Endometrium (tissue), 2 donors: ENCODE data around the gene COG6.

Source experiments
- FAIRE-seq: peaks from 2 replicates; lab custom pipeline; 2012; peaks lifted over from hg19 to GRCh38; lab: Jason Lieb, UNC
- donor health status: control.
- donor health status: control.

The COG6 gene

DNA sequence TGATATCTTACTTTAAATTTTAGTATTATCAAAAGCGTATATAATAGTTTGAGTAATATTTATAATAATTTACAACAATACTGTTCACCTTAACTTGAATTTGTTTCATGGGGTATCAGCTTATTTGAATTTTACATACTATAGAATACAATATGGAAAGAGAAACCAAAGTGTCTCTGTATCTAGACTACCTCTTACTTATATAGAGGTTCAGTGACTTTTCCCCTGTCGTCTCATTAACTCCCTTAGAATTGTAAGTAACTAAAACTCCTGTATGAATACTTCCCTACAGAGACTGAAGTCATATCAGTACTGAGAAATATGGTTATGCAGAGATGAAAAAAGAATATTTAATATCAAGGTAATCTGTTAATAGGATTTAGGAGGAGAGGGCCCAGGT, 26.8 kb downstream of the COG6 start:
- no peak for FAIRE-seq

DNA sequence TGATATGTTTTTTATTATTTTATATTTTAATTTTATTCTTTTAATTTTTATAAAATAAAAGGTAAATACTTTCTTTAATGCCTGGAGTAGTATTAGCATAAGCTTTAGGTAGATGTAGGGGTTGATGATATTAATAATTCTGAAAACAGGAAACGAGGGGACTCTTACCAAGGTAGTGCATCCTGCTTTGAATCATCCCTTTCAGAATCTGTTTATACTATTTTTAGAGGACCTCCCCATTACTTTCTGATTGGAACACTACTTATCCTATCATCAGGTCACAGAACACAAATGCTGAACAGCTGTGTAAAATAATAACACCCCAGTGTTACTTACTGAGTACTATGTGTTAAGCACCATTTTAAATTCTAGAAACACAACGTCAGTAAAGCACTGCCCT, 27.3 kb downstream of the COG6 start:
- no peak for FAIRE-seq

- FAIRE-seq: peak; percentile 85
Observed at GRCh38 chr13:39684531-39685137, 29.2 kb downstream of the COG6 start.

DNA sequence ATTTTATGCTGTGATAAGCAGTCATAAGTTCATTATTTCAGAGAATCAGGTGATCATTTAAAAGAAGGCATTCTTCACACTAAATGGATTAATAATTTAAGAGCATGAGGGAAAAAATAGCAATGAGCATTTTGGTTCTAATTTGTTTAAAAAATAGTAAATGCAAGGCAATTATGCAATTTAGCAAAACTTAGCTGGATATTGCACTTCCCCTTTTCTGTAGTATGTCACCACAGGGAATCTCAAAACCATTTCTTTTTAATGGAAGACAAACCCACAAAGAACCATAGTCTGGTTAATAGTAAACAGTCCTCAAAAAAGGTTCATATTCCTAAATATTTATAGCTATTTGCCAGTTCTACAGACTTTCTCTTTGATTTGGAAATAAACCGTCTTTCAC, 30.2 kb downstream of the COG6 start:
- no peak for FAIRE-seq

DNA sequence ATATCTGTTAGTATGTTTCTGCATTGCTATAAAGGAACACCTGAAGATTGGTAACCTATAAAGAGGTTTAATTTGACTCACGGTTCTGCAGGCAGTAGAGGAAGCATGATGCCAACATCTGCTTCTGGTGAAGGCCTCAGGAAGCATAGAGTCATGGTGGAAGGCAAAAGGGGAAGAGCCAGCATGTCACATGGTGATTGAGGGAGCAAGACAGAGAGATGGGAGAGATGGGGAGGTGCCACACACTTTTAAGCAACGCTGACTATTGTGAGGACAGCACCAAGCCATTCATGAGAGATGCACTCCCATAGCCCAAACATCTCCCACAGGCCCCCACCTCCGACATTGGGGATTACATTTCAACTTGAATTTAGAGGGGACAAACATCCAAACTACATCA, 32.8 kb downstream of the COG6 start:
- no peak for FAIRE-seq

- FAIRE-seq: no peak
Observed at GRCh38 chr13:39688699-39689405, 33.4 kb downstream of the COG6 start.

DNA sequence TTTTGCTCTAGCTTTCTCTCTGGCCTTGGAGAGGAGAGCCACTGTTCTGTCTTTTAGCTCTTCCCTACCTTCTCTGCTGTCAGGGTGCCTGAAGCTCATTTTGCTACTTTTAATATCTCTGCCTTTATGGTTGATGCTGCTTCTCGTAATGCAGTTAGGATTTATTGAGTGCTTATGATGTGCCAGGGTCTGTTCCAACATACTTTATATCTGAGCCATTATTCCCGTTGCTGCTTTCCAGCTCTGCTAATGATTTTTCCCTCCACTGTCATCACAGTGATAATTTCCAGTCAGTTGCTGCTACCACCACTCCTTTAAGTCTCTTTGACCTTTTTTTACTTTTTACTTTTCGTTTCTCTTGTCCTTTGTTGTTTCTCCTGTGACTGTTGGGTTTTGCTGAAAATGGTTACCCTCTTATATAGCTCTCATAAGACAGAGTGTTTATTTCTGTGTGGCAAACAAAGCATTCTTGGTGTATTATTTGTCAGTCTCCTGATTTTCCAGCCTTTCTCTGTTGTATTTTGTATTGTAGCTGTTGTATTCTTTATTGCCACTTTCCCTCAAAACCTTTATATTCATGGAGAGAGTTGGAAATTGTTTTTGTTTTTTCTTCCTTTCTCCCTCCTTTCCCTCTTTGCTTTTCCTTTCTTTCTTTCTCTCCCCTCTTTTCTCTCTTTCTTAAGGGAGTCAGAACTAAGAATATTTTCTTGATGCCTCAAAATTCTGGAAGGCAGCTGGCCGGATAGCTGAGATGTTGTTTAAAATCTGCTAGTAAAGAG, 37.4 kb downstream of the COG6 start:
- peak; percentile 37 for FAIRE-seq

DNA sequence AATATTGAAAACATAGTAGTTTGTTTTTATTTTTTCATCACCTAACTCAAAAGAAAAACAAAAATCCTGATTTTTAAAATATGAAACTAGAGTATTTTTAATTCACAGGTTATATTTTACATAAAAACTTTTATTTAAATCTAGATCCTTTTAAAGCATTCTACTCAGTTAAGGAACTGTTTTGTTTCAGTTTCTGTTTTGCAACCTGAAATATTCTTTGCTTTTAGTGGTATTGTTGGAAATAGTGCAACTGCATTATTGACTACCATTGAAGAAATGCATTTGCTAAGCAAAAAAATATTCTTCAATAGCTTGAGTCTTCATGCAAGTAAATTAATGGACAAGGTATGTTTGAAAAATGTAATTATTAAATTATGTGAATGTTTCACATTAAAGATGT, 43.8 kb downstream of the COG6 start:
- FAIRE-seq: peak; percentile 23

DNA sequence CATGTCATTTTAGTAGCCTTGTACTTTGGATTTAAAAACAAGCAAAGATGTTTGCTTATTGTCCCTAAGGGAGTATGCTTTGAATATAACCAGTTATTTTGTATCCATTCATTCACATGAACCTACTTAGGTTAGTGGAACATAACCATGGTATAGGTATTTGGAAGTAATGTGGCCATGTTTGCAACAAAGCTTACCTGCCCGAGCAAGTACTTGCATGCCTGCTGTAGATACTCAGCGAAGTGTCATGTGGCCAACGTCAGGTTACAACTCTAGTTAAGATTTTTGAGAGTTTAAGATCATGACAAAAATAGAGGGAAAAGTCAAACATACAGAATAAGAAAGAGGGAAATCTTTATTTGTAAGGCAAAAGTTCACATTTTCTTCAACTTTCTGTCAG, 57.2 kb downstream of the COG6 start:
- no peak for FAIRE-seq

DNA sequence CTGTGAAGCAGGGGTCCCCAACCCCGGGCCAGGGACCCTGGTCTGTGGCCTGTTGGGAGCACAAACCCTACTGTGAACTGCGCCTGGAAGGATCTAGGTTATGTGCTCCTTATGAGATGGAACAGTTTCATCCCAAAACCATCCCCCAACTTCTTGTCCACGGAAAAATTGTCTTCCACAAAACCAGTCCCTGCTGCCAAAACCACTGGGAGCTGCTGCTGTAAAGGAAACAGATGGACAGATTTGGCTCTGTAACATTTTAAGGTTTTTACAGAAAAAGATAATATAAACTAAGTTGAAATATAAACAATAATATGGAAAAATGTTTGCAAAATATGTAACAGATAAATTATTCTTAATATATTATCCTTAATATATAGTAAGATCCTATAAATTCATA, 73.7 kb downstream of the COG6 start:
- no peak for FAIRE-seq

DNA sequence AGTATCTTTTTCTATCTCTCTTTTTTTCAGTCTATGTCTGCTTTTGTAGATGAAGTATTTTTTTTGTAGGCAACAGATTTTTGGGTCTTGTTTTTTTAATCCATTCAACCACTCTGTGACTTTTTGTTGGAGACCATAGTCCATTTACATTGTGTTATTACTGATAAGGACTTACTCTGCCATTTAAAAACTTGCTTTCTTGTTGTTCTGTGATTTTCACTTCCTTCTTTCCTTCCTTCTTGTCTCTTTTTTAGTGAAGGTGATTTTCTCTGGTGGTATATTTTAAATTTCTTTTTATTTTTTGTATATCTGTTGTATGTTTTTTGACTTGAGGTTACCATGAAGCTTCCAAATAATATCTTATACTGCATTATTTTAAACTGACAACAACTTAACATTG, 79.5 kb downstream of the COG6 start:
- no peak for FAIRE-seq

DNA sequence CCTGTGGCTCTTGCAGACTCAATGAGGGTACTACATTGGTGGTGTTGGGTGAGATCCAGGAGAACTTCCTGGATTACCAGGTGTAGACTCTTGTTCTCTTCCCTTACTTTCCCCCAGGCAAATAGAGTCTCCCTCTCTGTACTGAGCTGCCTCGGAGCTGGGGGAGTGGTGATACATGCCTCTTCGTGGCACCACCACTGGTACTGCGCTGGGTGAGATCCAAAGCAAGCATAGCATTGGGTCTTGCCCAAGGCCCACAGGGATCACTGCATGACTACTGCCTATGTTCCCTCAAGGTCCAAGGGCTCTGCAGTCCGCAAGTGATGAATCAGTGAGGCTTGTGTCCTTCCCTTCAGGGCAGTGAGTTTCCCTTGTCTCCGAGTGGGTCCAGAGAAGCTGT, 81.6 kb downstream of the COG6 start:
- FAIRE-seq: no peak

DNA sequence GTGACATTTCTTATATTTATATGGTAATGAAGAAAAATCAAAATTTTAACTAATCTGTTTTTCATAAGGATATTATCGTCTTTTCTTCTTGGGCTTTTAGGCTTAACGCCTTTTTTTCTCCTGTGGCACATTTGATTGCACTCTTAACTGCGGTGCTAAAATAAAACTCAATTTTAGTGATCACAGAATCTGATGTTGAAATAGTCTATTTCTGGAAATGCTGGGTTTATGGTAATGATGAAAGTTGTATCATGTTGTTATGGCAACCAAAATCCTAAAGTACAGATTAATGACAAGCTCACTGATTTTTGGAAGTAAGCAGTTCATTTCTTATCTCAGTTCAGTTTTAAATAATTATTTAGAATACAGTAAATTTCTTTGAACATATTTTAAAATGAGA, 85.3 kb downstream of the COG6 start:
- FAIRE-seq: no peak

DNA sequence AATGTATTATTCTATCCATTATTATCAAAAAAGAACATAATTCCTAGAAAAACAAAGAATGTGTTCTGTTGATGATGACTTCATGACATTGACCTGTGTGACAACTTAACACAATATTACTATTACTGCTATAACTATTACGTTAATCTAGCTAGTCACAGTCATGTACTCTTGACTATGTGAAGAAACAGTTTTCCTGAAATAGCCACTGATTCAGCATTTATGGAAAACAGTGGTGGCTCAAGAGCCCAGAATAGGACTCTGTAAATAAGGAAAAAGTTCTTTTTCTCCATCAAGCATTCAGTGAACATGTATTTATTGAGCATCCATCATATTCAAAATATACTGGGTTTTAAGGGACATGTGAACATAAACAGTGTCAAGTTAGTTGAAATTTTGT, 93.5 kb downstream of the COG6 start:
- no peak for FAIRE-seq

GRCh38 chr13:39749528-39749927, 94.1 kb downstream of the COG6 start:
- no peak for FAIRE-seq

- no peak for FAIRE-seq
Observed at GRCh38 chr13:39751805-39752204, 96.3 kb downstream of the COG6 start.

- FAIRE-seq: no peak
Observed at GRCh38 chr13:39760521-39760920, 105.1 kb downstream of the COG6 start.

DNA sequence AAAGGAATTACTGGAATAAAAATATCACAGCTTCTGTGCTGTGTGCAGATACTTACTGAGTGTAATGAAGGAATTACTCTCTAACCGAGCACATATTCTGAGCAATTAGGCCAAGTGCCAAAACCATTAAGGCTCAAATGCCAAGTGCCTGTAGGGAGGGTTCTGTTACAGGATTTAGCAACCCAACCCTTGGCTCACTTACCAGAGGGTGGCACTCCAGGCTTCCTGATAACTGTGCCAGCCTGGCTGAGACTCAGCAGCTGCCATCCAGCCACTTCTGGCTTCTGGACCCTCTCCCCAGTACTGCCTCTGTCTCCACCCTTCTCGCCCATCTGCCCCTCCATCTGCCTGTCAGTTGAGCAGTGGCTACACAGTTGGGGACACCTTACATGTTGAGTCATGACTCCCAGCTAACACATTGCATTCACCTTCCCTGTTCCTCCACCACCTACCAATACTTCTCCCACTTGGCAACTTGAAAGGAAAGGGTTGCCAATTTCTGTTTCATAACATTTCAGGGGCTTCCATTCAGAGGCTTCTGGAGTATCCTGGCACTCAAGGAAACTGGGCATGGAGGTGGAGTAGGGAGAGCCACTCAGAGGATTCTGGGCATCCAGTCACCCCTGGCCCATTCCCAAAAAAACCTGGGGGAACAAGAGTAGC, 110.5 kb downstream of the COG6 start:
- no peak for FAIRE-seq

- FAIRE-seq: peak; percentile 87
Observed at GRCh38 chr13:39766464-39767158, 111.1 kb downstream of the COG6 start.

DNA sequence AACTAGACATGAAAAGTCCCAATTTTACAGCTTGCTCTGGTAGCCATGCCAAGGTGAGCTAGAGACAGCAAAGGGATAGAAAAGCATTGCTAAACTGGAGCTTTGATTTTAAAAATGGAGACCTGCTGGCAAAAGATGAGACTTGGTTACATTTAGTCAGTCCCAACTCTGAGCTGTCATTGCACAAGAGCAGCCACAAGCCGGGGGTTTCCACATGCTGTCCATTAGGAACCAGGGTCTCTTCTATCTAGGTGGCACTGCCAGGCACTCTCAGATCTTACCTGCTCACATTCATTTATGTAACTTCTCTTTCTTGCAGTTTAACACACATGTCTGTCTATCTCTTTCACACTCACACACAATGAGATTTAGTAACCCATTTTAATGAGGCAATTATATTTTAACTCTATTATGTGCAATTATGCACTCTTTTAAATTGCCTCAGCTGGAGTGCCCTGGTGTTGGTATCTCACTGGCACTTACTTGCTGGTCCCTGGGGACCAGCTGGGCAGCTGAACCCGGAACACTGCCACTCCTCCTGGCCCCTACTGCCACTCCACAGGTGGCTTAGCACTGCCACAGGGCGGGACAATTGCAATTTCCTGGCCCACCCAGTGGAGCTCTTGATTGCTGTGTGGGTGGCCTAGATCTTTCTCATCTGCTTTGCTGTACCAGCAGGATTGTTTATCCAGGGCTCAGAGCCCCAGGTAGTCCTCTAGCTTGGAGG, 112.5 kb downstream of the COG6 start:
- no peak for FAIRE-seq

GRCh38 chr13:39768962-39769361, 113.5 kb downstream of the COG6 start:
- no peak for FAIRE-seq
